ENCODE measurements around the gene VAV2.

The VAV2 gene

GRCh38 chr9:133824106-133824801, 167.9 kb downstream of the VAV2 start:
- DNase-seq (ENCODE audit: low read depth) = no peak
- TF ChIP-seq, protein P1, sequence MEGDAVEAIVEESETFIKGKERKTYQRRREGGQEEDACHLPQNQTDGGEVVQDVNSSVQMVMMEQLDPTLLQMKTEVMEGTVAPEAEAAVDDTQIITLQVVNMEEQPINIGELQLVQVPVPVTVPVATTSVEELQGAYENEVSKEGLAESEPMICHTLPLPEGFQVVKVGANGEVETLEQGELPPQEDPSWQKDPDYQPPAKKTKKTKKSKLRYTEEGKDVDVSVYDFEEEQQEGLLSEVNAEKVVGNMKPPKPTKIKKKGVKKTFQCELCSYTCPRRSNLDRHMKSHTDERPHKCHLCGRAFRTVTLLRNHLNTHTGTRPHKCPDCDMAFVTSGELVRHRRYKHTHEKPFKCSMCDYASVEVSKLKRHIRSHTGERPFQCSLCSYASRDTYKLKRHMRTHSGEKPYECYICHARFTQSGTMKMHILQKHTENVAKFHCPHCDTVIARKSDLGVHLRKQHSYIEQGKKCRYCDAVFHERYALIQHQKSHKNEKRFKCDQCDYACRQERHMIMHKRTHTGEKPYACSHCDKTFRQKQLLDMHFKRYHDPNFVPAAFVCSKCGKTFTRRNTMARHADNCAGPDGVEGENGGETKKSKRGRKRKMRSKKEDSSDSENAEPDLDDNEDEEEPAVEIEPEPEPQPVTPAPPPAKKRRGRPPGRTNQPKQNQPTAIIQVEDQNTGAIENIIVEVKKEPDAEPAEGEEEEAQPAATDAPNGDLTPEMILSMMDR (IDR thresholded peaks at IDR 0.05; ENCODE audit: low read depth, low read length, missing control alignments) = no peak
- H3K4me3 ChIP-seq (ENCODE audit: low read depth, low read length) = no peak overlapping the region

GRCh38 chr9:133823189-133824105, 168.7 kb downstream of the VAV2 start:
- DNase-seq (ENCODE audit: low read depth) = peak; percentile 27
- TF ChIP-seq, protein P1 (IDR thresholded peaks at IDR 0.05; ENCODE audit: low read depth, low read length, missing control alignments) = no peak
- H3K4me3 ChIP-seq (ENCODE audit: low read depth, low read length) = peak overlapping the region; percentile 4; the same call in 1 of the 2 replicates

- DNase-seq (ENCODE audit: low read depth) = peak; percentile 51
- TF ChIP-seq, protein P1 (IDR thresholded peaks at IDR 0.05; ENCODE audit: low read depth, low read length, missing control alignments) = no peak
- peak overlapping the region; percentile 4; the same call in 1 of the 2 replicates for H3K4me3 ChIP-seq (ENCODE audit: low read depth, low read length)
Measured at GRCh38 chr9:133822430-133823065, 169.6 kb downstream of the VAV2 start.

- TF ChIP-seq, protein P1 (IDR thresholded peaks at IDR 0.05; ENCODE audit: low read depth, low read length, missing control alignments) = no peak
- H3K4me3 ChIP-seq (ENCODE audit: low read depth, low read length) = no peak overlapping the region
- DNase-seq (ENCODE audit: low read depth) = no peak
Measured at GRCh38 chr9:133821601-133822429, 170.3 kb downstream of the VAV2 start.

DNA sequence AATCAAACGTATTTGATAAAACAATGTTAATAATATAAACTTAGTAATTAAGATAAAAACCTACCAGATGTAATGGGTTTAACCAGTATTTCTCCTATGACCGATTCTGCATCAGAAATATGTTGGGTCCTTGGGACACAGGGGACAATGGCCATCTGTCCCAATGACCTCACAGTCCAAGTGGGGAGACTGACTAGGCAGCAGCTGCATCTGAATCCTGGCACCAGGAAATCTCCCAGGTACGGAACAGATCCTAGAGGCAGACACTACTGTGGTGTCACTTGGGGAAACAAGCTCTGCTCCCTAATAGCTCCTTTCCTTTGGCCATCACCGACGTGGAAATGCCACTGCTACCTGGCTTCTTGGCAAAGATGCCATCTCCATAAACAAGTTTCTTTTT, 172.2 kb downstream of the VAV2 start:
- no peak for DNase-seq (ENCODE audit: low read depth)
- TF ChIP-seq, protein P1 (IDR thresholded peaks at IDR 0.05; ENCODE audit: low read depth, low read length, missing control alignments) = no peak
- no peak overlapping the region for H3K4me3 ChIP-seq (ENCODE audit: low read depth, low read length)

DNA sequence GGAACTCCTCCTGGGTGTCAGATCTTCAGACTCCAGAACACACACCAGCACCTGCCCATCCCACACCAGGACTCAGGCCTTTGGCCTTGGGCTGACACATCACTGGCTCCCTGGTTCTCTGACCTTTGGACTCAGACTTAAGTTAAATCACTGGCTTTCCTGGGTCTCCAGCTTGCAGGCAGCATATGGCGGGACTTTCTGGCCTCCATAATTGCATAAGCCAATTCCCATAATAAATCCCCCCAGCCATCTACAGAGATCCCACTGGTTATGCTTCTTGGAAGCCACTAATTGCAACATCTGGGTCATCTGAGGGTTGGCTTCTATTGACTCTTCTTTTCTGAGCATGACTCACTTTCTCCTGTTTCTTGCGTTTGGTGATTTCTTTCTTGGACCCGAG, 173.7 kb downstream of the VAV2 start:
- no peak for DNase-seq (ENCODE audit: low read depth)
- TF ChIP-seq, protein P1 (IDR thresholded peaks at IDR 0.05; ENCODE audit: low read depth, low read length, missing control alignments) = no peak
- H3K4me3 ChIP-seq (ENCODE audit: low read depth, low read length) = no peak overlapping the region
